Prostate gland (tissue), 2 donors: ENCODE measurements around the gene EFNA4.

Experiments
- CTCF ChIP-seq, 4 experiments: fragments of 200-600 bp in 2 of 4; fragments of 450-650 bp in 2 of 4; sonication (generic) in 2 of 4; IDR thresholded peaks; 1 replicate in 3 of 4; 2 replicates in 1 of 4; pipeline ENCODE4 v1.5.1; 2016 to 2019; ENCODE audit warnings: antibody characterized with exemption in 4 of 4, mild to moderate bottlenecking in 2 of 4, moderate library complexity in 2 of 4
- POLR2AphosphoS5 ChIP-seq: sonication (generic); formaldehyde crosslinking; IDR thresholded peaks from one replicate; pipeline ENCODE4 v1.6.1; 2017; ENCODE audit warnings: antibody characterized with exemption

DNA sequence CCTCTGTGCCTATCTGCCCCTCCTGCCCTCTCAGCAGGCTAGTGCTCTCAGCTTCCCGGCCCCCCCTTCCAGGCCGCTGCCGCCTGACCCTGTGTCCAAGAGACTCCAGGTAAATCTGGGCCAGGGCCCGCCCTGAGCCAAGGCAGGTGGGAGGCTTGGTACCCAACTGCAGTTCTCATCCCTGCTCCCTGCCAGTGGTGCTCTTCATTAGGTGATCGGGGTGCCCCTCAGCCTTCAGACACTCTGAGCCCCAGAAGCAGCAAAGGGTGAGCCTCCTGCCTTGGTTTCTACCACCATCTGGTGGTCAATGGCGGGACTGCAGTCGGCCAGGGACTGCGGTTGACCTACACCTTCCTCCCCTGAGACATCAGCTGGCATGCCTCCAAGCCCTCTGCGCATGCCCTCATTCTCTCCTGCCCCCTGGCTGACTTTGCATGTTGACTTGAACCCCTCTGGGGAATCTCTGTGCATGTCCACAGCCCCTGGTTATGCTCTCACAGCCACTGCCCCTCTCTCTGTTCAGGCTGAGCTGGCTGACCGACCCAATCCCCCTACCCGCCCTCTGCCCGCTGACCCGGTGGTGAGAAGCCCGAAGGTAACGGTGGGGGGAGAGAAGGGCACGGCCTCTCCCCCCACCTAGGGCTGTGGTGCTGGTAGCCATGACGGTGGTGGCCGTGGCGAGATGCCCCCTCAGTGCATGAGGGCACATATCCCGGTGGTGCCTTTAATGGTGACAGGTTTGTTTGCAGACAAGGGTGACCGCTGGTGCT lies 2.0 kb upstream of the EFNA4 start:
- TF ChIP-seq CTCF (IDR thresholded peaks at IDR 0.05) = peak; percentile 98 to 99 (median 98)
- TF ChIP-seq POLR2AphosphoS5 = peak; percentile 50
